Esophagus squamous epithelium (tissue), 4 donors: ENCODE results near the gene SIRPA.

Source experiments
- CTCF ChIP-seq, 6 experiments: fragments of 450-650 bp in 4 of 6; fragments of 200-600 bp in 2 of 6; sonication (generic) in 2 of 6; IDR thresholded peaks; one replicate each; pipeline ENCODE4 v1.5.1; 2016 to 2019; ENCODE audit warnings: antibody characterized with exemption in 6 of 6, mild to moderate bottlenecking in 4 of 6, moderate library complexity in 4 of 6
- POLR2A ChIP-seq, 4 donors: fragments of 450-650 bp; IDR thresholded peaks; one replicate each; pipeline ENCODE4 v1.6.1; 2017; ENCODE audit warnings: antibody characterized with exemption in 4 of 4, mild to moderate bottlenecking in 4 of 4, moderate library complexity in 3 of 4

DNA sequence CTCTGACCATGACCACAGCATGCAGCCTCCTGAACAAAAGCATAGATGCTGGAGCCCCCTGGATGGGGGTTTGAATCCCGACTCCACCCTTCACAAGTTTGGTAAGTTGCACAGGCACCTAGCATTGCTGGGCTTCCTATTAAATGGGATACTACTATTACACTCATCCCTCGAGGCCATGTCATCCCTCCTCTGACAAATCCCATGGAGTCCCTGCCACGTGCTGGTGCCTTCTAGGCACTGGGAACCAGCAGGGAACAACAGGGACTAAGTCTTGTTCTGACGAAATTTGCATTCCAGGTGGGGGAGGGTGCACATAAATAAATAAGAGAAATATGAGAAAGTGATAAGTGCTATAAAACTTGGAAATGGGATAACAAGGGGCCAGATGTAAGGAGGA, 15.3 kb upstream of the SIRPA start:
- TF ChIP-seq CTCF (IDR thresholded peaks at IDR 0.05): no peak
- no peak for TF ChIP-seq POLR2A (IDR thresholded peaks at IDR 0.05)
